OCI-LY1 (cell line): ENCODE data around the gene CCDC70.

Experiments used
- H2AFZ ChIP-seq: fragments of 200-600 bp; sonication (generic), shearing (Covaris generic); 2 replicates; pipeline ENCODE4 v1.6.0; 2014; ENCODE audit warnings: antibody characterized with exemption, mild to moderate bottlenecking, low read length
- H3F3A ChIP-seq: fragments of 200-600 bp; sonication (generic), shearing (Covaris generic); 2 replicates; pipeline ENCODE4 v1.6.0; 2014; ENCODE audit warnings: mild to moderate bottlenecking, antibody characterized with exemption, low read length, moderate library complexity; ENCODE audit not compliant: insufficient read depth
- H3K27ac ChIP-seq: fragments of 200-600 bp; sonication (generic); 2 replicates; pipeline ENCODE4 v1.5.1; 2014; ENCODE audit warnings: low read length, mixed run types, mild to moderate bottlenecking, low read depth; ENCODE audit not compliant: poor library complexity, severe bottlenecking
- H3K27me3 ChIP-seq: fragments of 200-600 bp; sonication (generic); 2 replicates; pipeline ENCODE4 v1.6.0; 2014; ENCODE audit warnings: antibody characterized with exemption, mild to moderate bottlenecking, low read length, moderate library complexity; ENCODE audit not compliant: insufficient read depth
- H3K36me3 ChIP-seq: fragments of 200-600 bp; sonication (generic); 2 replicates; pipeline ENCODE4 v1.6.1; 2014; ENCODE audit warnings: mild to moderate bottlenecking, antibody characterized with exemption, low read length, moderate library complexity, mixed read lengths; ENCODE audit not compliant: insufficient read depth
- H3K4me1 ChIP-seq: fragments of 200-600 bp; sonication (generic); 2 replicates; pipeline ENCODE4 v1.5.1; 2014; ENCODE audit warnings: mild to moderate bottlenecking, low read length, moderate library complexity; ENCODE audit not compliant: insufficient read depth, severe bottlenecking
- H3K4me2 ChIP-seq: fragments of 200-600 bp; sonication (generic), shearing (Covaris generic); 2 replicates; pipeline ENCODE4 v1.6.1; 2014; ENCODE audit warnings: low read length
- H3K4me3 ChIP-seq: fragments of 200-600 bp; sonication (generic); 2 replicates; pipeline ENCODE4 v1.5.1; 2014; ENCODE audit warnings: low read length, low read depth, mild to moderate bottlenecking, mixed read lengths; ENCODE audit not compliant: poor library complexity, severe bottlenecking
- H3K79me2 ChIP-seq: fragments of 200-600 bp; shearing (Covaris generic); 2 replicates; pipeline ENCODE4 v1.6.1; 2016; ENCODE audit warnings: mixed run types, low read length, mixed read lengths; ENCODE audit not compliant: insufficient read depth
- H3K9ac ChIP-seq: fragments of 200-600 bp; sonication (generic), shearing (Covaris generic); 2 replicates; pipeline ENCODE4 v1.6.1; 2014; ENCODE audit warnings: mild to moderate bottlenecking, low read length, mixed read lengths
- H3K9me2 ChIP-seq: fragments of 200-600 bp; sonication (generic), shearing (Covaris generic); 2 replicates; pipeline ENCODE4 v1.6.1; 2014; ENCODE audit warnings: low read depth, mild to moderate bottlenecking, low read length, mixed read lengths
- H3K9me3 ChIP-seq: fragments of 200-600 bp; shearing (Covaris generic); 2 replicates; pipeline ENCODE4 v1.6.1; 2014; ENCODE audit warnings: low read length, mixed read lengths
- H4K20me1 ChIP-seq: fragments of 200-600 bp; sonication (generic), shearing (Covaris generic); 2 replicates; pipeline ENCODE4 v1.6.0; 2016; ENCODE audit warnings: mild to moderate bottlenecking, low read length; ENCODE audit not compliant: insufficient read depth
- CTCF ChIP-seq: fragments of 200-600 bp; sonication (generic), shearing (Covaris generic); IDR thresholded peaks from 2 replicates; pipeline ENCODE4 v1.5.1; 2017; ENCODE audit warnings: mild to moderate bottlenecking, antibody characterized with exemption, low read length, moderate library complexity, mixed read lengths
- EZH2 ChIP-seq: fragments of 200-600 bp; sonication (generic), shearing (Covaris generic); IDR thresholded peaks from 2 replicates; pipeline ENCODE4 v1.8.0; 2017; ENCODE audit warnings: borderline replicate concordance, mixed run types, mild to moderate bottlenecking, antibody characterized with exemption, low read length, moderate library complexity, mixed read lengths

The CCDC70 gene

DNA sequence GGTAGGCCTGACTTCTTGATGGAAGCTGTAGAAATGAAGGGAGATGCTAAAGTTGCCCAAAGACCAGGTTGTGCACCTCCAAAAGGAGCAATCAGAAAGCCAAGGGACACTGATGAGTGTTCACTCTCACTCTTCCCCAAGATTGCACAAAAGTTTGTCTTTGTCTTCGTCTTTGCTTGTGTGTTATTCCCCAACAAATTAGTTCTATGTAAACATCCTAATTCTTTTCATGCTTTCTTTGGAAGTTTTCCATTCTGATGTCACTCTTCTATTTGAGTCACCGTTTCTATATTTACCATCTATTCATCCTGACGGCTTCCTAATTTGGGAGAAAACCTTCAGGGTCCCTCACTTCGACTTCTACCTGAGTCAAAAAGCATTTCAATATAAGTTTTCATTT is 13.1 kb upstream of the CCDC70 start:
- Histone ChIP-seq H2AFZ (no peak overlapping the region), H3K27me3 (no peaks in the 10 kb centered on the region), H3K9me3 (no peaks in the 10 kb centered on the region), H3K79me2 (no peaks in the 10 kb centered on the region), H4K20me1 (no peaks in the 10 kb centered on the region), H3K9ac (no peak overlapping the region), H3K36me3 (no peaks in the 10 kb centered on the region), H3K4me2 (no peak overlapping the region), H3F3A (no peaks in the 10 kb centered on the region), H3K27ac (no peak overlapping the region), H3K4me3 (no peak overlapping the region), H3K9me2 (no peaks in the 10 kb centered on the region), H3K4me1 (peaks cover 7% of the 10 kb centered on the region)
- TF ChIP-seq EZH2 (no peak), CTCF (no peak)

GRCh38 chr13:51849145-51850101 is 12.3 kb upstream of the CCDC70 start:
- H4K20me1 ChIP-seq = no peaks in the 10 kb centered on the region
- no peaks in the 10 kb centered on the region for H3K9me2 ChIP-seq
- H3K4me3 ChIP-seq = no peak overlapping the region
- H3K36me3 ChIP-seq = no peaks in the 10 kb centered on the region
- TF ChIP-seq CTCF (peak; percentile 87; the same call in 1 of the 2 replicates), EZH2 (no peak)
- H3K79me2 ChIP-seq = no peaks in the 10 kb centered on the region
- no peak overlapping the region for H3K27ac ChIP-seq
- H3K9ac ChIP-seq = no peak overlapping the region
- H3K27me3 ChIP-seq = no peaks in the 10 kb centered on the region
- no peaks in the 10 kb centered on the region for H3F3A ChIP-seq
- H3K4me1 ChIP-seq = peaks cover 7% of the 10 kb centered on the region
- H3K9me3 ChIP-seq = no peaks in the 10 kb centered on the region
- H2AFZ ChIP-seq = no peak overlapping the region
- H3K4me2 ChIP-seq = no peak overlapping the region

GRCh38 chr13:51856027-51856736 is 5.6 kb upstream of the CCDC70 start:
- Histone ChIP-seq H3K27ac (no peak overlapping the region), H3K79me2 (no peaks in the 10 kb centered on the region), H2AFZ (no peak overlapping the region), H3K9ac (no peak overlapping the region), H3K9me3 (no peaks in the 10 kb centered on the region), H3K27me3 (no peaks in the 10 kb centered on the region; the same call in 1 of the 2 replicates), H3F3A (no peaks in the 10 kb centered on the region), H3K9me2 (no peaks in the 10 kb centered on the region), H3K4me2 (no peak overlapping the region), H3K4me3 (no peak overlapping the region), H4K20me1 (no peaks in the 10 kb centered on the region), H3K36me3 (no peaks in the 10 kb centered on the region), H3K4me1 (no peaks in the 10 kb centered on the region)
- no peak for TF ChIP-seq EZH2
- no peak for TF ChIP-seq CTCF
